Stimulated activated CD4-positive, alpha-beta T cell treated with anti-CD3 and anti-CD28 coated beads, Interleukin-4, amount 100 ng/mL, for 48 hours (primary cell): ENCODE measurements around the gene CDK11A.
"Not testable (repeated sequence)": the region's sequence is repeated elsewhere in the genome, so short reads cannot be mapped to it uniquely, and the experiment has no call there.

ENCODE experiments used
- DNase-seq, 2 donors: peaks; one replicate each; pipeline ENCODE4 v3.0.0-alpha.2; 2020; ENCODE audit warnings: low read depth in 2 of 2

CDK11A gene

GRCh38 chr1:1684031-1684681 lies 40.0 kb downstream of the CDK11A start:
- DNase-seq = no peak

DNA sequence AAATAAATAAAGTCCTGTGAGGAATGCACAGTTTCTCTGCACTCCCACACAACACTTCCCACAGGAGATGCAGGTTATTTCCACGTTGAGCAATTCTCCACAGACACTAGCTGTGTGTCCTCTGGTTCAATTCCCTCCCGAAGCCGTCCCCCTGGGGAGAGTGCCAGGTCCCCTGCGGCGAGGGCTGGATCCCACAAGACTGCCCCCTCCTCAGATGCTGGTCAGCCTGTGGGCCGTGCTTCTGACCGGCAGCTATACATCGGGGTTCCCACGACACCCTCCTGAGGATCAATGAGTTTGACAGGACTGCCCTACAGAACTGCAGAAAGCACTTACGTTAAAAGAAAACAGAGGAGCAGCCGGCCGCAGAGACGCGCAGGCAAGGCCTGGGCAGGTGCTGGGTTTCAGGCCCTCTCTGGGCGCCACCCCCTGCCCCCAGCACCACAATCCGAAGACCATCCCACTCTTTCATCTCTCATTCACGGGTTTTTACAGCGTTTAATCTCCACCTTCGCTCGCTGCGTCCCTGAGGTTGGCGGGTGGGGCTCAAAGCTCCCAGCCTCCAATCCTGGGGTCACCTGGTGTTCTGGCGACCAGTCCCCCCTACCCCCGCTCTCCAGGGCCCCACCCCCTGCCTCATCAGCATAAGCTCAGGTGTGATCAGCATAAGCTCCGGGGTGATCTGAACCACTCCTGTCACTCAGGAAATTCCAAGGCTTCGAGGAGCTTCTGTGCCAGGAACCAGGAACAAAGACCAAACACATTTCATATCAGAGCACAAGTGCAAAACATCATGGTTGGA lies 40.9 kb downstream of the CDK11A start:
- DNase-seq = no peak

DNA sequence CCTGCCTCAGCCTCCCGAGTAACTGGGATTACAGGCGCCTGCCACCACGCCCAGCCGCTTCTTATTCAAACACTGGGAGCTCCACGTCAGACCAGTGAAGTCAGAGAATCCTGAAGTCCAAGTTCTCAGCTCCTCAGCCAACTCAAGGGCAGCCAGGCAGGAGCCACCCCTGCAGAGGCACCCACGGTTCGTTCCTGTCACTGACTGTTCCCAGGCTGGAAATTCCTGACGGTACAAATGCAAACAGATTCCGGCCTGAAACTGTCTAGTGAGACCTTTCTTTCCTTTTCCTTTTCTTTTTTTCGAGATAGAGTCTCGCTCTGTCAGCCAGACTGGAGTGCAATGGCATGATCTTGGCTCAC lies 43.3 kb downstream of the CDK11A start:
- no peak for DNase-seq

DNA sequence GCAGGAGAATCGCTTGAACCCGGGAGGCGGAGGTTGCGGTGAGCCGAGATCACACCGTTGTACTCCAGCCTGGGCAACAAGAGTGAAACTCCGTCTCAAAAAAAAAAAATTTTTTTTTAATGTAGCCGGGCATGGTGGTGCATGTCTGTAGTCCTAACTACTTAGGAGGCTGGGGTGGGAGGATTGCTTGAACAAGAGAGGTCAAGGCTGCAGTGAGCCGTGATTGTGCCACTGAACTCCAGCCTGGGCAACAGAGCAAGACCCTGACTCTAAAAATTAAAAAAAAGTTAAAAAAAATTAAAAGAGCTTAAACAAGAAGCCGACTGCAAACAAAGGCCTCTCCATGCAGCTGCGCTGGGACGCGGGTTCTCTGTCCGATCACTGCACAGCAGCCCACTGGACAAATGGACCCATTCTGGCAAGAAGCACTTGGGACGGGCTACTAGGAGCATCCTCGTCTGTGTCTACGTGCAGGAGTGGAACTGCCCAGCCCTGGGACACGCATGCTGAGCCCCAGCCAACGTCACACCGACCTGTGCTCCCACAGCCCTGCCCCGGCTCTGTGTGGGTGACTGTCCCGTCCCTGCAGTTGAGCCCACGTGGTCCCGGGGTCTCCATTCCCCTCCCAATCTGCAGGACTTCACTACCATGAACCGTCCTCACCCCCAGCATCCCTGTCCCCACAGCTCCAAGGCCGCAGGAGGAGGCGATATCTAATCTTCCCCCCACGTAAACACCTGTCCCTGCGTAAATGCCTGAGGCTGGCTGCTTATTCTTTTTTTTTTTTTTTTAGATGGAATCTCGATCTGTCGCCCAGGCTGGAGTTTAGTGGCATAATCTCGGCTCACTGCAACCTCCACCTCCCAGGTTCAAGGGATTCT lies 43.9 kb downstream of the CDK11A start:
- no peak for DNase-seq

DNA sequence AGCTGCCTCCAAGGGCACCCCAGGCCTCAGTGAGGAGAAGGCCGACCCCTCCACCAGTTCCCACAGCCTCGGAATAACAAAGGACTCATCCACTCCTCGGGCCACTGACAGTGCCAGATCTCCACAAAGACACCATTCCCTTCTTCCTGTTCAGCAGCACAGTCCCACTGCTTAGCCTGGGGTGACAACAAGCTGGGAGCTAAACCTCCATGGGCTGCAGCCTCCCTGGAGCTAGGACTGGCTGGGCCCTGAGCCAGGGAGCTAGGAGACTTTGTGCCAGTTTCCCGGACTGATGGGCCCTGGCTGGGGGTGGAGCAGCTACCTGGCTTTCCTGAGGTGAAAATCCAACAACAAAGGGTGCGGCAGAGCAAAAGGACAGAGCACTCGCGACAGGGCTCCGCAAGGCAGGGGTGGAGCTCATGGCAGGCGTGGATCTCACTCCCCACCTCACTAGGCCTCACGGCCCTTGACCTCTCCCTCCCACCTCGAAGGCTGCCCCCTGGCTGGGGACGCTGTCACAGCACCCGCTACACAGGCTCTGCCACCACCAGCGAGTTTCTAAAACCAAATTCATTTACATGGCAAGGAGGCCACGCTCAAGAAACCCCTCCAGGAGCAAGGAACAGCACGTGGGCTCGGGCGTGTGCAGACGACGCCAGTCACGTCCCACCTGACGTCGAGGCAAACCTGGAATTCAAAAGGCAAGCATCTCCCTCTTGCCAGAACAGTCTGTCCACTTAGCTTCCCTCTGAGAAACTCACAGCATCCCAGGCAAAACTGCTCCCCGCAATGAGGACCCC lies 45.4 kb downstream of the CDK11A start:
- peak in 1 of 2 donors; percentile 60 for DNase-seq

DNA sequence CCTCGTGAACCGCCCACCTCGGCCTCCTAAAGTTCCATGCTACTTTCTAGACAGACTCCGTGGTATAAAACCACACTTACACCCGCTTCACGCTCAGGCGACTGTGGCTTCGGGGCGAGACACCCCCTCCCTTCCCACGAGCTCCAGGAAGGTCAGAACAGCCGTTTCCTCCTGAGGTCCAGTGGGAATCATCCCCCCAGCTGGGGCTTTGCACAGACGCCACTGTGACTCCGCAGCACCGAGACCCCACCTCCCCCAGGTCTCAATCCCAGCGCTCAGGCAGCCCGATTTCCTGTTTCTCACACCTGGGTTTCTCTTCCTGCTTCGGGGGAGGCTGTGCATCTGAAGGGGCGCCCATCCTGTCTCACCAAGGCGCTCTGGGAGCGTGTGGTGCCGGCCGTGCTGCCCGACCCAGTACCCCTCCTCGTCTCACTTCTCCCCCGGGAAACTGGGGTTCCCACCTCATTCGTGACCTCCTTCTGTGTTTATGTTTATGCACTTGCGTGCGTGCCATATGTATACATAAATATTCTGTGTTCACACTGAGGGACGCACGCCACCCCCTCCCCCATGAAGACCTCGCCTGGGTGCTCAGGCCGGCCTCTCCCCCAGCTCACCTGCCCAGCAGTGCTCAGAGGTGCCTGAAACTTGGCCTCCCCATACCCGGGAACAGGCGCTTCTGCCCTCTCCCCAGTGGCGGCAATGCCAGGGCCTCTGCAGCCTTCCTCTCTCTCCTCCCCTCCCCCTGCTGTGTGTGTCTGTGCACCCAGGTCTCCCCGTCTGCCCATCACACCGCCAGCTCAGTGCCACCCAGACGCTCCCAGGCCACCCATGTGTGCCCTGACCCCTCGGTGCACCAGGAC lies 46.2 kb downstream of the CDK11A start:
- DNase-seq = peak; percentile 19 to 38

DNA sequence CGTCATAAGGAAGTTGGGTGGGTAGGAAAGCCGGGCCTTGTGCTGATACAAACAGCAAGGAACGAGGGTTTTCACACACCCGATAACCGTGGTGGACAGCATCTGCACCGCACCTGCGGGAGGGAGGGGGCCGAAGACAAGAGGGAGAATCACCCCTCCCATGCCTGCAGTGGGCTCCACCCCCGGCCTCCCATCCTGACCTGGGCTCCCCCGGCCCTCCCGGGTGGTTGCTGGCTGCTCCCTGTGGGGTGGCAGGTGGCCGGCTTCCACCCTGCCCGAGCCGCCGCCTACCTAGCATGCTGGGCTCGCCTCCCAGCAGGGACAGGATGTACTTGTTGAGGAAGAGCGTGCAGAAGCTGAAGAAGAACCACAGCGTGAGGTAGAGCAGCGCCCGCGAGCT lies 48.1 kb downstream of the CDK11A start:
- not testable (repeated sequence) for DNase-seq

DNA sequence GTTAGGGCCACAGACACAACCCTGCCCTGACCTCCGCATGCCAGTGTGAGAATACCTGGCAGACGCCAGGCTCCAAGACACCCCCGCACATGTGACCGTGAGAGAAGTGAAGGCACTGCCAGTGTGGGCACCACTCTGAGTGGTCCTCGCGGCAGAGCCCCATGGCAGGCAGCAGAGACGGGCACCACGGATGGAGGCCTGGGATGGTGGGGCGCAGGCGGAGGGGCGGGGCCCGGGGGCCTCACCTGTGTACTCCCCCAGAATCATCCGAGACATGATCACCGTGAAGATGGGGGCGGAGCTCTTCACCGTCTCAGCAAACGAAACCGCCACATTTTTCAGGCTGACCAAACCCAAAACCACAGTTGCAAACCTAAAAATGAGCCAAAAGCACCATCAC lies 48.9 kb downstream of the CDK11A start:
- DNase-seq = not testable (repeated sequence)

GRCh38 chr1:1674806-1675205 lies 49.4 kb downstream of the CDK11A start:
- not testable (repeated sequence) for DNase-seq

- DNase-seq = no peak
Measured at GRCh38 chr1:1672181-1672965, 51.8 kb downstream of the CDK11A start.

GRCh38 chr1:1671365-1672119 lies 52.6 kb downstream of the CDK11A start:
- no peak for DNase-seq

DNA sequence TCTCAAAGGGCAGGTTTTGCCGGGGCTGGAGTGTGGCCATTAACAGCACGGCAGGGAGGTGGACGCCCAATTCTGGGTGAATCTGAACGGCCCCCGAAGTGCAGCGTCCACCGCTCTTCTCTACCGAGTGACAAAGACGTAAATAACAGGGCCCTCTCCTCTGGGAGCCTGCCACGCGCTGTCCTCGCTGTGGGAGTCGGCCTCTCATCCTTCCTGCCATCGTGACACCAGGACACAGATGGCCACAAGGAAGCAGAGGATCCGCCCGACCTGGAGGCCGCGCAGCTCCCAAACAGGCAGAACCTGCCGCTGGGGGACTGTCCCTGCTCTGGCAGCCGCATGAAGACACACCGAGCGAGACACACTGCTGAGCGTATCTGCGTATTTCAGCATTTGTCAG lies 53.3 kb downstream of the CDK11A start:
- DNase-seq = no peak

- no peak for DNase-seq
Measured at GRCh38 chr1:1669468-1670440, 54.4 kb downstream of the CDK11A start.

GRCh38 chr1:1666526-1666925 lies 57.6 kb downstream of the CDK11A start:
- DNase-seq = no peak

- peak; percentile 34 to 43 for DNase-seq
Measured at GRCh38 chr1:1665815-1666251, 58.3 kb downstream of the CDK11A start.

DNA sequence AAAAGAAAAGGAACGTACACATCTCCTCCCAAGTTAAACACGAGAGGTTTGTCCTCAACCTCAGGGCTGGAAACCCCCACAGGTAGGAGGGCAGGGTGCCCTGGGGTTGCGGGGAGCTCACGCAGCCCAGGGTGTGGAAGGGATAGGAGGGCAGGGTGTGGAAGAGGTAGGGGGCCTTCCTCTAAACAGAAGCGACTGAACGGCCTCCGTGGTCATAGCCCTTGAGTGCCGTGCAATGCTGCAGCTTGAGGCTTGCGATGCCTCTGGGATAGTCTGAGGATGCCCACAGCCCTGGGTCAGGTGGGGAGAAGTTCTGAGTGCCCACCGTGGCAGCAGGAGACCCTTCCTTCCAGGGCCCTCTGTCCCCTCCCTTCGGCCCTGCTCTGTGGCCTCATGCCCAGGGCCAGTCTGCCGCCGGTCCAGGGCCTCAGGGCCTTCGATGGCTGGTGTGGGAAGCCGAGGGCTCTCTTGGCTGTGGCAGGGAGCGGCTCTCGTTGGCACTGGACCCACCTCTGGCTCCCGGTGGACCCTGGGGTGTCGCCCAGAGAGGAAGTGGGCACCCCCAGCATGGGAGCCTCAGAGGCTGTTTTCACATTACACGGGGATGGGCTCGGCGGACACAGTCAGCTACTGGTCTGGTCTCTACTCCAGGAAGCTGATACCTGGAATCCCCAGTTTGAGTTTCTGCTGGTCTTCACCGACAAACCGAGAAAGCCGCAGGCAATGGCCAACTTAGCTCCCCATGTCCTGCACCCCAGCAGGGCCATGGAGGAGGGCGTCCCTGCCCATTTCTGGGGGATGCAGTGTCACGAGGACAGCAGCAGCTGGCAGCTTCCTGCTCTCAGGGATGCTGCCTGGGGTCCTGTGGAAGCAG lies 59.0 kb downstream of the CDK11A start:
- DNase-seq = no peak

DNA sequence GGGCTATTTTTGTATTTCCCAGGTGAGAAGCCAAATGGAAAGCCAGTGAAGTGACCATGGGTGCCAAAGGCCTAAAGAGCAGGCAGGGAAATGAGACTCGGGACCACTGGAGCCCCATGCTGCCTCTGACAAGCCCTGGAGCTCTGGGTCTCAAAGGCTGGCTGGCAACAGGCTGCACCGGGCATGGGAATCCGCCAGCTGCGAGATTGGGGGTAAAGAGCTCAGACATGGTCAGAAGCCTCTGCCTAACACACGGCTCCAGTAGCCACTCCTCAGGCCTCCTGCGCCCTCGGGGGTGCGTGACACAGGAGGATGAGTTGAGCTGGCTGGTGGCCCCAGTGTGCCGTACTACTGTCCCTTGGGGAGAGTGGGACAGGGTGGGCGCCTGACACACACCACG lies 59.8 kb downstream of the CDK11A start:
- not testable (repeated sequence) for DNase-seq
